Skeletal muscle tissue (tissue), 4 donors: ENCODE results near the gene RILP. TPM values are rescaled to one million over a fixed set of nuclear protein-coding genes. Genes with fewer than 3 reads are reported as not detected.
A peak's percentile ranks its signal among the peaks of the same experiment; 100 is the strongest.

Experiments used
- H3K27ac ChIP-seq: one replicate; pipeline ENCODE4 v1.7.0; 2013; ENCODE audit warnings: mild to moderate bottlenecking, low read depth, low read length, inconsistent platforms
- H3K27me3 ChIP-seq, 3 donors: one replicate each; pipeline ENCODE4 v1.7.0; 2013; ENCODE audit warnings: low read length in 3 of 3; ENCODE audit not compliant: control insufficient read depth in 3 of 3, insufficient read depth in 3 of 3
- H3K36me3 ChIP-seq, 3 donors: one replicate each; pipeline ENCODE4 v1.7.0; 2013; ENCODE audit warnings: low read length in 3 of 3; ENCODE audit not compliant: control insufficient read depth in 3 of 3, insufficient read depth in 3 of 3
- H3K4me1 ChIP-seq, 3 donors: one replicate each; pipeline ENCODE4 v1.7.0; 2013; ENCODE audit warnings: low read length in 3 of 3, mild to moderate bottlenecking in 3 of 3; ENCODE audit not compliant: control insufficient read depth in 3 of 3, insufficient read depth in 3 of 3
- H3K4me3 ChIP-seq, 3 donors: one replicate each; pipeline ENCODE4 v1.7.0; 2013; ENCODE audit warnings: low read length in 3 of 3
- H3K9ac ChIP-seq, 3 donors: one replicate each; pipeline ENCODE4 v1.7.0; 2013; ENCODE audit warnings: low read length in 3 of 3, mild to moderate bottlenecking in 3 of 3, moderate library complexity in 2 of 3, low read depth in 1 of 3
- H3K9me3 ChIP-seq, 3 donors: one replicate each; pipeline ENCODE4 v1.7.0; 2013; ENCODE audit warnings: low read length in 3 of 3; ENCODE audit not compliant: control insufficient read depth in 3 of 3
- total RNA-seq: library from RNA; depleted of rRNA; stranded (reverse); fragments of >200 nt; gene quantifications from one replicate; pipeline ENCODE4 v1.2.3, GENCODE V29; 2014
- donor health status: Osteomylitis.

The RILP gene
- total RNA-seq, 1 donor from 2014 or later = 9.9 TPM

DNA sequence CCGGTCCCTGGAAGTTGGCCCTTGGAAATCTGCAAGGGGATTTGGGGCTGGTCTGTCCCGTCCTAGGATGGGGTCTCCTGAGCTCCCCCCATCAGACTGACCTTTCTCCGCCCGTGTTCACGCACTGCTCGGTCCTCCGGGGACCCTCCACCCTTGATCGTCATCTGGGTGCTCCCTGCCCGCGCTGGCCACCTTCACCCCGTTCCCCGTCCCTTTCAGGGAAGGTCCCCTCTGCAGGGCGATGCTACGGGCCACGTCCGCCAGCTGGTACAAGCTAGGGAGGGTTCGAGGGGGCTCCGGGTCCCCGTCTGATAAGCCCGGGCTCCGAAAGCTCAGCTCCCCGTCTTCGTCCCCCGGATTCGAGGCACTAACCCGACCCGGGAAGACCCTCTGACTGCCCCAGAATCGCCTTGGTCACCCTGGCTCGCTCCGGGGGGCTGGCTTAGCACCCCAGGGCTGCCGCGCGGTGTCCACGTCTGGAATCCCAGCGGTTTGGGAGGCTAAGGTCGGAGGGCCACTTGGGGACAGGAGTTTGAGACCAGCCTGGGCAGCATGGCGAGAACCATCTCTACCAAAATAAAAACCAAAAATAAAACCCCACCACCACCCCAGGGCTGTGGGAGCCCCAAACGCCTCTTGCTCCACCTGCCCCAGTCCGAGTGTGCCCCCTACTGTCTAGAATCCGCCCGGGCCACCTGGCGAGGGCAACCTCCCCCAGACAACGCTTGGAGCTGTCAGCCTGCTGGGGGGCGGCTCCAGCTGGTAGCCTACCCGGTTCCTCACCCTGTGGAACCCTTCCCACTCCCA is 20.0 kb downstream of the RILP start:
- peak overlapping the region; percentile 83 to 86 (median 85) for H3K9ac ChIP-seq
- no peaks in the 10 kb centered on the region for H3K27me3 ChIP-seq
- H3K36me3 ChIP-seq = peaks cover 4 to 6% (median 5%) of the 10 kb centered on the region in 3 donors
- peaks cover 24 to 45% (median 30%) of the 10 kb centered on the region in 3 donors for H3K4me1 ChIP-seq
- H3K4me3 ChIP-seq = peak overlapping the region; percentile 77 to 96 (median 96)
- peak overlapping the region; percentile 93 for H3K27ac ChIP-seq
- H3K9me3 ChIP-seq = no peaks in the 10 kb centered on the region

- Histone ChIP-seq H3K4me3 (peak overlapping the region; percentile 85 to 96 (median 96)), H3K36me3 (peaks cover 3 to 4% (median 4%) of the 10 kb centered on the region in 3 donors), H3K9me3 (no peaks in the 10 kb centered on the region), H3K27me3 (no peaks in the 10 kb centered on the region), H3K9ac (peak overlapping the region; percentile 83 to 94 (median 85)), H3K27ac (peak overlapping the region; percentile 93), H3K4me1 (peaks cover 24 to 45% (median 30%) of the 10 kb centered on the region in 3 donors)
Observed at GRCh38 chr17:1628856-1629503, 20.7 kb downstream of the RILP start.

GRCh38 chr17:1627982-1628855 is 21.4 kb downstream of the RILP start, which contains the start of gene SLC43A2:
Gene SLC43A2 (minus strand): TSS chr17:1628834. CDS start chr17:1627874, 960 bp downstream.
- H3K27me3 ChIP-seq = no peaks in the 10 kb centered on the region
- H3K4me3 ChIP-seq = peak within 1 kb of the TSS; percentile 85 to 96 (median 96)
- H3K9ac ChIP-seq = peak within 1 kb of the TSS; percentile 85 to 98 (median 94)
- H3K27ac ChIP-seq = peak within 1 kb of the TSS; percentile 93
- H3K4me1 ChIP-seq = peaks cover 24 to 45% (median 30%) of the 10 kb centered on the region in 3 donors
- no peaks in the 10 kb centered on the region for H3K9me3 ChIP-seq
- H3K36me3 ChIP-seq = peaks cover 5% of the 10 kb centered on the region in 3 donors

DNA sequence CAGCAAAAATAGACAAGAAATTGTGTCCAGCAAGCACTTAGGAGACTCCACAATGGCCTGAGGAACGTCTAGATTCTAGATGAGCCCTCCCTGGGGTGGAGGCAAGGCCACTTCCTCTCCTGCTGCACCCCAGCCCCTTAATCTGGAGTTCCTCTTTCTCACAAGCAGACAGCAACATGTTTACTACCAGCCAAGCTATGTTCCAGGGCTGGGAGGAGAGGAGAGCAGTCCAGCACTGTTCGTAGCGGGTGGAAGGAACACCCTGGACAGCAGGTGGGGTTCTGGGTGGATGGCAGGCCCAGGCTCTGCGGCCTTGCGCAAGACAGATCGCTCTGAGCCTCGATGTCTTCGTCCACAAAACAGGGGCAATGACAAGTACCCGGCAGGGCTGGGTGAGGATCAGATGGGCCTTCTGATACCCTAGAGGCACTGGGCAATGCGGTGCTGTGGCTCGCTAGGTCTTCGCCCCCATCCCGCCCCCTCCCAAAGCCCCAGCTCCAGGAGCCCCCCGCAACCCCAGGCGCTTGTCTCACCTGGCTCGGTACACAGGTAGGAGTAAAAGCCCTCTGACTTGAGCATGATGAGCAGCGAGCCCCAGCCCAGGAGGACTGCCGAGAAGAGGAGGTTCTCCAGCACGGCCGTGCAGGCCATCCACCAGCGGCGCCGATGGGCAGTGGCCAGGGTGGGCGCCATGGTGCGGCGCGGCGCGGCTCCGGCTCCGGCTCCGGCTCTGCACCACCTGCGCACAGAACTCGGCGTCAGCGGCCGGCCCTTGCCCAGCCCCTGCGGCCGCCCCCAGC is 22.3 kb downstream of the RILP start:
- H3K9ac ChIP-seq = peak overlapping the region; percentile 85 to 98 (median 94)
- peak overlapping the region; percentile 93 for H3K27ac ChIP-seq

GRCh38 chr17:1626333-1626732 is 23.3 kb downstream of the RILP start:
- peaks cover 27 to 42% (median 27%) of the 10 kb centered on the region in 3 donors for H3K4me1 ChIP-seq
- peak overlapping the region in 1 of 3 donors; percentile 70 for H3K4me3 ChIP-seq
- H3K9me3 ChIP-seq = no peaks in the 10 kb centered on the region
- H3K27ac ChIP-seq = peak overlapping the region; percentile 93
- H3K36me3 ChIP-seq = peaks cover 7 to 14% (median 7%) of the 10 kb centered on the region in 3 donors
- H3K9ac ChIP-seq = peak overlapping the region; percentile 51 to 98 (median 85)
- no peaks in the 10 kb centered on the region for H3K27me3 ChIP-seq

More for the DNA sequence above, 22.3 kb downstream of the RILP start:
- Histone ChIP-seq H3K27me3 (no peaks in the 10 kb centered on the region), H3K4me3 (peak overlapping the region; percentile 70 to 96 (median 96)), H3K9me3 (no peaks in the 10 kb centered on the region), H3K4me1 (peaks cover 24 to 45% (median 30%) of the 10 kb centered on the region in 3 donors), H3K36me3 (peaks cover 5 to 8% (median 5%) of the 10 kb centered on the region in 3 donors)

DNA sequence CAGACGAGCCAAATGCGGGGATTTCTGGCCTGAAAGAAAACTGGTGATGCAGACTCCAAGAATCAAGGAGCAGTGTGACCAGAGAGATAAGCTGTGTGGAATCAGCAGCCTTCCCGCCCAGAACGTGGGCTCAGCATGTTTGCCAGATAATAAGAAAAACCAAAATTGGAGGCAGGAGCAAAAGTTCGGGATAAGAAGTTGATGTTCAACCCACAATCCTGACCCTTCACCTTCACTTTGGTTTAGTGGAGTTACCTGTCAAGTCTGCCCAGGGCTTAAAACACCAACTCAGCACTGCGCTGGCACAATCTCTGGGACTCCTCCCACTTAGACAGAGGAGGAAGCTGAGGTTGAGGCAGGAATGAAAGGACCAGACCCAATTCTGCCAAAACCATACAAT is 24.1 kb downstream of the RILP start:
- Histone ChIP-seq H3K4me3 (no peak overlapping the region), H3K27me3 (no peaks in the 10 kb centered on the region), H3K9me3 (no peaks in the 10 kb centered on the region), H3K4me1 (peaks cover 27 to 49% (median 33%) of the 10 kb centered on the region in 3 donors), H3K27ac (no peak overlapping the region), H3K36me3 (peaks cover 7 to 15% (median 8%) of the 10 kb centered on the region in 3 donors), H3K9ac (no peak overlapping the region)

GRCh38 chr17:1625053-1625452 is 24.6 kb downstream of the RILP start:
- Histone ChIP-seq H3K27me3 (no peaks in the 10 kb centered on the region), H3K9ac (no peak overlapping the region), H3K4me1 (peaks cover 28 to 49% (median 33%) of the 10 kb centered on the region in 3 donors), H3K4me3 (no peak overlapping the region), H3K36me3 (peaks cover 7 to 15% (median 8%) of the 10 kb centered on the region in 3 donors), H3K9me3 (no peaks in the 10 kb centered on the region), H3K27ac (no peak overlapping the region)

DNA sequence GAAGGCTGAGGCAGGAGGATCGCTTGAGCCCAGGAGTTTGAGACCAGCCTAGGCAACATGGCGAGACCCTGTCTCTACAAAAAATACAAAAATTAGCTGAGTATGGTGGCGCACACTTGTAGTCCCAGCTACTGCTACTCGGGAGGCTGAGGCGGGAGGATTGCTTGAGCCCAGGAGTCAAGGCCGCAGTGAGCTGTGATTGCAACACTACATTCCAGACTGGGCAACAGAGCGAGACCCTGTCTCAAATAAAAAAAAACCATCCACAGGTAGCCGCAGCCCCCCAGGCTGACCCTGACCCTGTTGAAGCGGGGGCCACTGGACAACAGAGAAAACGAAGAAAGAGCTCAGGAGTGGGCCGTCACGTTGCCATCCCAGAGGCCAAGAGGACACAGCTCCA is 25.0 kb downstream of the RILP start:
- Histone ChIP-seq H3K27ac (no peak overlapping the region), H3K9ac (no peak overlapping the region), H3K27me3 (no peaks in the 10 kb centered on the region), H3K36me3 (peaks cover 7 to 15% (median 8%) of the 10 kb centered on the region in 3 donors), H3K4me1 (peaks cover 24 to 48% (median 30%) of the 10 kb centered on the region in 3 donors), H3K9me3 (no peaks in the 10 kb centered on the region), H3K4me3 (no peak overlapping the region)
